HUES6 (cell line): ENCODE measurements around the gene LRRC59.

Experiments used
- H3K27ac ChIP-seq: 2 replicates; pipeline ENCODE4 v1.7.0; 2013; ENCODE audit warnings: low read depth, mild to moderate bottlenecking, low read length, inconsistent platforms
- H3K27me3 ChIP-seq: 2 replicates; pipeline ENCODE4 v1.6.1; 2013; ENCODE audit warnings: low read length; ENCODE audit not compliant: control insufficient read depth, insufficient read depth
- H3K36me3 ChIP-seq: 2 replicates; pipeline ENCODE4 v1.6.1; 2013; ENCODE audit warnings: low read length; ENCODE audit not compliant: control insufficient read depth, insufficient read depth
- H3K4me1 ChIP-seq: 2 replicates; pipeline ENCODE4 v1.6.1; 2013; ENCODE audit warnings: low read length; ENCODE audit not compliant: control insufficient read depth, insufficient read depth
- H3K4me3 ChIP-seq: 2 replicates; pipeline ENCODE4 v1.5.1; 2013; ENCODE audit warnings: low read depth, low read length
- H3K9ac ChIP-seq: one replicate; pipeline ENCODE4 v1.6.1; 2013; ENCODE audit warnings: mild to moderate bottlenecking, low read length
- H3K9me3 ChIP-seq: 2 replicates; pipeline ENCODE4 v1.6.1; 2013; ENCODE audit warnings: low read depth, low read length; ENCODE audit not compliant: control insufficient read depth, insufficient read depth

The LRRC59 gene

GRCh38 chr17:50367401-50367800 is 29.9 kb downstream of the LRRC59 start:
- Histone ChIP-seq H3K36me3 (peaks cover 64% of the 10 kb centered on the region), H3K4me3 (no peak overlapping the region)

GRCh38 chr17:50365649-50366393 is 31.5 kb downstream of the LRRC59 start:
- Histone ChIP-seq H3K9ac (no peak overlapping the region), H3K9me3 (no peaks in the 10 kb centered on the region), H3K36me3 (peaks cover 54% of the 10 kb centered on the region), H3K27me3 (no peaks in the 10 kb centered on the region), H3K4me1 (peaks cover 33% of the 10 kb centered on the region), H3K27ac (no peak overlapping the region), H3K4me3 (no peak overlapping the region)

More at GRCh38 chr17:50367401-50367800, 29.9 kb downstream of the LRRC59 start:
- Histone ChIP-seq H3K9me3 (no peaks in the 10 kb centered on the region), H3K9ac (no peak overlapping the region), H3K4me1 (peaks cover 35% of the 10 kb centered on the region), H3K27me3 (no peaks in the 10 kb centered on the region), H3K27ac (no peak overlapping the region)

- Histone ChIP-seq H3K9ac (no peak overlapping the region), H3K4me1 (peaks cover 33% of the 10 kb centered on the region), H3K4me3 (no peak overlapping the region), H3K27me3 (no peaks in the 10 kb centered on the region), H3K9me3 (no peaks in the 10 kb centered on the region), H3K36me3 (peaks cover 51% of the 10 kb centered on the region), H3K27ac (no peak overlapping the region)
Measured at GRCh38 chr17:50365165-50365564, 32.2 kb downstream of the LRRC59 start.

- Histone ChIP-seq H3K4me1 (peaks cover 33% of the 10 kb centered on the region), H3K27me3 (no peaks in the 10 kb centered on the region), H3K4me3 (no peak overlapping the region), H3K36me3 (peaks cover 51% of the 10 kb centered on the region), H3K27ac (no peak overlapping the region), H3K9ac (no peak overlapping the region), H3K9me3 (no peaks in the 10 kb centered on the region)
Measured at GRCh38 chr17:50364715-50365114, 32.6 kb downstream of the LRRC59 start.

GRCh38 chr17:50364061-50364458 is 33.3 kb downstream of the LRRC59 start:
- Histone ChIP-seq H3K9ac (no peak overlapping the region), H3K9me3 (no peaks in the 10 kb centered on the region), H3K4me1 (peaks cover 33% of the 10 kb centered on the region), H3K36me3 (peaks cover 51% of the 10 kb centered on the region), H3K27ac (no peak overlapping the region), H3K4me3 (no peak overlapping the region; the same call in 1 of the 2 replicates), H3K27me3 (no peaks in the 10 kb centered on the region)

- Histone ChIP-seq H3K4me3 (no peak overlapping the region; the same call in 1 of the 2 replicates), H3K9ac (no peak overlapping the region), H3K27ac (no peak overlapping the region), H3K27me3 (no peaks in the 10 kb centered on the region), H3K9me3 (no peaks in the 10 kb centered on the region), H3K4me1 (peaks cover 33% of the 10 kb centered on the region), H3K36me3 (peaks cover 51% of the 10 kb centered on the region)
Measured at GRCh38 chr17:50363217-50364060, 33.9 kb downstream of the LRRC59 start.

GRCh38 chr17:50362661-50363060 is 34.7 kb downstream of the LRRC59 start:
- Histone ChIP-seq H3K9ac (no peak overlapping the region), H3K9me3 (no peaks in the 10 kb centered on the region), H3K27ac (no peak overlapping the region), H3K4me3 (no peak overlapping the region), H3K4me1 (peaks cover 33% of the 10 kb centered on the region), H3K27me3 (no peaks in the 10 kb centered on the region), H3K36me3 (peaks cover 51% of the 10 kb centered on the region)

- Histone ChIP-seq H3K4me1 (peaks cover 33% of the 10 kb centered on the region), H3K27ac (no peak overlapping the region), H3K4me3 (no peak overlapping the region), H3K27me3 (no peaks in the 10 kb centered on the region), H3K9me3 (no peaks in the 10 kb centered on the region), H3K9ac (no peak overlapping the region), H3K36me3 (peaks cover 48% of the 10 kb centered on the region)
Measured at GRCh38 chr17:50361561-50362480, 35.5 kb downstream of the LRRC59 start.

GRCh38 chr17:50360486-50361115 is 36.7 kb downstream of the LRRC59 start:
- Histone ChIP-seq H3K4me1 (peaks cover 32% of the 10 kb centered on the region), H3K9ac (no peak overlapping the region), H3K9me3 (no peaks in the 10 kb centered on the region), H3K27ac (no peak overlapping the region), H3K4me3 (no peak overlapping the region), H3K27me3 (no peaks in the 10 kb centered on the region), H3K36me3 (peaks cover 49% of the 10 kb centered on the region)

- Histone ChIP-seq H3K4me1 (peaks cover 26% of the 10 kb centered on the region), H3K9ac (no peak overlapping the region), H3K4me3 (no peak overlapping the region), H3K27me3 (no peaks in the 10 kb centered on the region), H3K9me3 (no peaks in the 10 kb centered on the region), H3K36me3 (peaks cover 52% of the 10 kb centered on the region), H3K27ac (no peak overlapping the region)
Measured at GRCh38 chr17:50359998-50360461, 37.3 kb downstream of the LRRC59 start.
